HG03097 (cell line): ENCODE results near the gene CAVIN3.

ENCODE experiments used
- ATAC-seq: cut with Tn5 transposase; IDR thresholded peaks from one replicate; pipeline ENCODE4 v1.9.1; 2021; ENCODE audit not compliant: unreplicated experiment, low FRiP score

Gene CAVIN3, protein sequence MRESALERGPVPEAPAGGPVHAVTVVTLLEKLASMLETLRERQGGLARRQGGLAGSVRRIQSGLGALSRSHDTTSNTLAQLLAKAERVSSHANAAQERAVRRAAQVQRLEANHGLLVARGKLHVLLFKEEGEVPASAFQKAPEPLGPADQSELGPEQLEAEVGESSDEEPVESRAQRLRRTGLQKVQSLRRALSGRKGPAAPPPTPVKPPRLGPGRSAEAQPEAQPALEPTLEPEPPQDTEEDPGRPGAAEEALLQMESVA

DNA sequence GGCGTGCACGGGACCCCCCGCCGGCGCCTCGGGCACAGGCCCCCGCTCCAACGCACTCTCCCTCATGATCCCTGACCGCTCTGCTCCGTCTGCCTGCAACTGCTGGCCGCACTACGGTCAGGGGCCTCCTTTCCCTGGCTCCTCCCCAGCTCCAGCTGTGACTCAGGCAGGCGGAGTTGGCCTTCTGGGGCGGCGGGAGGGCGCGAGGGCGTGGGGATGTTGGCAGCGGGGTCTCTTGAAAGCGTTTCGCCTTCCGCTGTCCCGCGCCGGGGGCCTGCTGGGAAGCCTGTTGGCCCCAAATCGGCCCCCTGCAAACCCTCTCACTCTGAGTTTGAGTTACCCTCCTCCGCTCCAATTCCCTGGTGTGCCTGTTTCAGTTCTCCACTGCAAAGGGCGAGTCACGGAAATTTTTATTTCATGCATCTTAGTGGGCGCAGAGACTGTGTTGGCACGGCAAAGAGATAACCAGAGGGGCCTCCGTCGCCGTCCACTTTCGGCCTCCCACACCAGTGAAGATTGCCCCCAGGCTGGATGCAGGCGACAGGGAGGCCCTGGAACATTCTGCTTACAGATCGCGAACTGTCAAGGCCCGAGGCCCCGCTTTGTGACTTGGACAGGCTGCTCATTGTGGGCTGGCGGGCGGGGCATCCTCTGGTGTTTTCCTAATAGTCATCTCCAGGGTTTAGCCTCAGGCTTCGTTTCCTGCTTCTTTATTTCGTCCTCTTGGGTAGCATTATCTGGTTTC, at the start of gene CAVIN3:
CAVIN3 (minus strand) TSS at position 91 of the 745 bp plus-strand sequence; CDS start at position 66, 25 bp downstream.
- peak; percentile 45 for ATAC-seq

- no peak for ATAC-seq
Observed at GRCh38 chr11:6365659-6366058, 45.4 kb upstream of the CAVIN3 start.

GRCh38 chr11:6362873-6363678, 42.8 kb upstream of the CAVIN3 start:
- no peak for ATAC-seq

GRCh38 chr11:6362185-6362872, 42.0 kb upstream of the CAVIN3 start:
- no peak for ATAC-seq

DNA sequence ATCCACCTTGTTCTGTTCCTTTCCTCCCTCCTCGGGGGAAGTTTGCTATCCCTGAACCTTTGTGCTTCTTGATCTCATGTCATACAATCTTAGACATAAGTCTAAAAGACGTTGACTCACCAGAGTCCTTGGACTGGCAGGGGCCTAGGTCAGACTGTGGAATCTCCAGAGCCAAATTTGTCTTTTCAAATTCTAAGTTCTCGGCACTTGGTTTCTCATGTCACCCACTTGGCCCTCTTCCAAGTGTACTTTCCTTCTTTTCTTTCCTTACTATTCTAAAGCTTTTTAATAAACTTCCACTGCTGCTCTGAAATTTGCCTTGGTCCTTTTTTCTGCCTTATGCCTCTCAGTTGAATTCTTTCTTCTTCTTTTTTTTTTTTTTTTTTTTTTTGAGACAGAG, 39.9 kb upstream of the CAVIN3 start:
- no peak for ATAC-seq

GRCh38 chr11:6357222-6357621, 36.9 kb upstream of the CAVIN3 start:
- no peak for ATAC-seq

- ATAC-seq, result no peak
Observed at GRCh38 chr11:6356503-6357055, 36.3 kb upstream of the CAVIN3 start.

DNA sequence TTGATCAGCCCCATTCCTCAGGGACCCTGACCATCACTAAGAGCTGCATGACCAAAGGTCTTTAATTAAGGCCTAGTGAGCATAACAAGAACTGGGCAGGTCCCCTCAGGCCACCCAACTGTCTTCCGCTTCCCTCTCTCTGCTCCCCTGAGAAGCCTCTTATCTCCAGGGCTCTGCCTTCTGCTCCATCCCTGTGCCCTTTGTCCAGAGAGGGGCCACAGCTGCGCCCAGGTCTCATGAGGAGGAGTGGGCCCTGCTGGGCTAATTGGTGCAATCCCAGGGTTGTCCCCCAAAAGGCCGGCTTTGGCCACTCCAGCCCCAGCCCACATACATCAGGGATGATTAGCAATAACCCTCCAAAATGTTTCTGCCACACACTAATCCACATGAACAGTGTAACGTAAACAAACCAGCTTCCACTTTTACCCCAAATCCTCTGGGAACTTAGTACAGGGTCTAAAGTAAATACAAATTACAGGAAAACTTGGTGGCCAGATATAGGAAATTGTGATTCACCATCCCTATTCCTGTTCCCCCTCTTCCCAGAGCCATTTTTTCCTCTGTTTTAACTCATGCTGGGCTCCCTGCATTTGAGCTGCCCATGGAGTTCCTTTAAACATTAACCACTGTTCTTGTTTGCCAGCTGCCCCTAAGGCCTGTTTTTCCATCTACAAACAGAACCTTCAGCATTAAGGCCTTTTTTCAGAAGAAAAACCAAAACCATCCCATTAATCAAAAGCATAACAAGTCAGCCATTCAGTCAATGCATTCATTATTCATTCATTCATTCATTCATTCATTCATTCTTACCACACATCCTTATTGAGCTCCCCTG, 34.6 kb upstream of the CAVIN3 start:
- no peak for ATAC-seq

DNA sequence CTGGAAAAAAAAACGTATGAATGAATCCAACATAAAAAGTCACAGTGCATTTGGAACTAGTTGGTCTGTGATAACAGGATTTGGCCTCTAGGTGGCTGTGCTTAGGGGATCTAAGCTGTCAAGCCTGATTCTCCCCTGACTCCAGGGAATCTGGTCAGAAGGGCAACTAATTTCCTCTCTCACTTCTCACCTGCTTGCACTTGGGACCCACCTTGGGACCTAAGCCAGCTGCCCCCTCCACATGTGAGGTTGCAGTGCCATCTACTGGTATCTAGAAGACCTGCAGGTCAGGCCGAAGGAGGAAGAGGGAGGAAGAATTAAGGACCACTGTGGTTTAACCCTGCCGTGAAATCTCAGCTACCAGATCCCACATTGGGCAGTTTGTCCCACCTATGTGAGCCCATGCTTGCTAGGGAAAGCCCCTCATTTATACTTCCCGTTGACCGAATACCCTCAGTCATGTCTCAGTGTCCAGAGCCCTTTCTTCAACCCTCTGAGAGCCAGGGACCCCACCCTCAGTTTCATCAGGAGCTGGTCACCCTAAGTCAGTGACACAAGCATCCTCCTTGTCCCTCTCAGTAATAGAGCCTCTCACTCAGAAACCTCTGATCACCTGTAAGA, 33.2 kb upstream of the CAVIN3 start:
- no peak for ATAC-seq

GRCh38 chr11:6351782-6352382, 31.6 kb upstream of the CAVIN3 start:
- no peak for ATAC-seq

- no peak for ATAC-seq
Observed at GRCh38 chr11:6350486-6350885, 30.2 kb upstream of the CAVIN3 start.

GRCh38 chr11:6350043-6350442, 29.7 kb upstream of the CAVIN3 start:
- ATAC-seq, result no peak

GRCh38 chr11:6345366-6345765, 25.1 kb upstream of the CAVIN3 start:
- no peak for ATAC-seq

GRCh38 chr11:6336293-6336692, 16.0 kb upstream of the CAVIN3 start:
- ATAC-seq, result no peak

- ATAC-seq, result no peak
Observed at GRCh38 chr11:6334806-6335205, 14.5 kb upstream of the CAVIN3 start.

- no peak for ATAC-seq
Observed at GRCh38 chr11:6333095-6333494, 12.8 kb upstream of the CAVIN3 start.

DNA sequence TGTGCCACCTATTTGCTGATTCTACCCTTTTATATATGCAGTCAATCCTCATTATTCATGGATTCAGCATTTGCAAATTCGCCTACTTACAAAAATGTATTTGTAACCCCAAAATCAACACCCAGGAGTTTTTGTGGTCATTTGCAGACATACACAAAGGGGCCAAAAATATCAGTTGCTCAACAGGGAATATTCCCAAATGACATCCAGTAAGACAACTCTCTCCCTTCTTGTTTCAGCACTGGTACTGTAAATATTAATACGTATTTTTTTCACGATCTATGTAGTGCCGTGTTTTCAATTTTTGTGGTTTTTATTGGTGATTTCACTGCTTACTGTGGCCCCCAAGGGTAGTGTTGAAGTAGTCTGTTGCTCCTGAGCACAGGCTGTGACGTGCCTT, 11.8 kb upstream of the CAVIN3 start:
- no peak for ATAC-seq

DNA sequence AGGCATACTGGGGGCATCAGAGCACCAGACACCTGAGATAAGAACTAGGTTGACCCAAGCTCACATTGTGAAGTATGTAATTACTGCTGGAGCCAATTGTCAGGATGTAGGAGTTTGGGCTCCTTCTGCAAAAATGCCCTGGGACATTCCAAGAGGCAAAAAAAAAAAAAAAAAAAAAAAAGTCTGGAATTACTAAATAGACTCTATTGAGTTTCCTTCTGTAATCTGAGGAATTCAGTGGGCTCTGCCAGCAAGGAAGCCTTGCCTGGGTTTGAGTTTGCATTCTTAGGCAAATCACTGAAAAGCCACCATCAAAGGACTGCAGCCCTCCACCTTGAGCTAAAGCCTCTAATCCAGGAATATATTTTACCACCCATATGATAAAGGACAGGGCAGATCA, 8.0 kb upstream of the CAVIN3 start:
- no peak for ATAC-seq

GRCh38 chr11:6327806-6328205, 7.5 kb upstream of the CAVIN3 start:
- ATAC-seq, result no peak
